Gastroesophageal sphincter (tissue), 4 donors: ENCODE measurements around the gene C1QL4. TPM values are rescaled to one million over a fixed set of nuclear protein-coding genes. Genes with fewer than 3 reads are reported as not detected.

Source experiments
- ATAC-seq: fragments of 150-250 bp; one replicate; pipeline ENCODE4 v1.9.1; 2016; ENCODE audit warnings: mild to moderate bottlenecking, moderate library complexity
- H3K27ac ChIP-seq, 4 donors: fragments of 200-600 bp; sonication (generic) in 3 of 4; 1 replicate in 3 of 4; 2 replicates in 1 of 4; pipeline ENCODE4 v1.5.1; 2016 to 2019
- H3K27me3 ChIP-seq: fragments of 200-600 bp; sonication (generic); one replicate; pipeline ENCODE4 v1.5.1; 2019
- H3K36me3 ChIP-seq, 2 donors: fragments of 200-600 bp; sonication (generic); one replicate each; pipeline ENCODE4 v1.5.1; 2019; ENCODE audit warnings: control low read depth in 1 of 2
- H3K4me1 ChIP-seq, 3 donors: fragments of 200-600 bp; sonication (generic); 1 replicate in 2 of 3; 2 replicates in 1 of 3; pipeline ENCODE4 v1.5.1; 2016 to 2019; ENCODE audit warnings: control low read depth in 2 of 3
- H3K4me3 ChIP-seq, 2 donors: fragments of 200-600 bp; sonication (generic); one replicate each; pipeline ENCODE4 v1.5.1; 2019; ENCODE audit warnings: mild to moderate bottlenecking in 1 of 2, moderate library complexity in 1 of 2
- H3K9me3 ChIP-seq, 3 donors: fragments of 200-600 bp; sonication (generic); one replicate each; pipeline ENCODE4 v1.5.1; 2017 to 2019; ENCODE audit warnings: control low read depth in 2 of 3
- CTCF ChIP-seq, 4 experiments: fragments of 200-600 bp in 2 of 4; fragments of 450-650 bp in 2 of 4; sonication (generic) in 1 of 4; IDR thresholded peaks; one replicate each; pipeline ENCODE4 v1.5.1; 2017 to 2019; ENCODE audit warnings: antibody characterized with exemption in 4 of 4, mild to moderate bottlenecking in 2 of 4, moderate library complexity in 2 of 4
- EP300 ChIP-seq: sonication (generic); formaldehyde crosslinking; IDR thresholded peaks from one replicate; pipeline ENCODE4 v1.6.1; 2017; ENCODE audit warnings: antibody characterized with exemption, mild to moderate bottlenecking
- POLR2A ChIP-seq, 2 donors: fragments of 450-650 bp; IDR thresholded peaks; one replicate each; pipeline ENCODE4 v1.6.1; 2017; ENCODE audit warnings: antibody characterized with exemption in 2 of 2, mild to moderate bottlenecking in 2 of 2, moderate library complexity in 1 of 2
- POLR2AphosphoS5 ChIP-seq: sonication (generic); formaldehyde crosslinking; IDR thresholded peaks from one replicate; pipeline ENCODE4 v1.6.1; 2017; ENCODE audit warnings: antibody characterized with exemption
- WGBS, 2 donors: methylation state at CpG; one replicate each; pipeline ENCODE4 v1.1.5; 2018; ENCODE audit warnings: low coverage in 1 of 2; 5-methylcytosine and 5-hydroxymethylcytosine counted together
- total RNA-seq, 4 donors: library from RNA; depleted of rRNA; stranded (reverse); fragments of >200 nt; gene quantifications; one replicate each; pipeline ENCODE4 v1.1.0, GENCODE V29; 2016

Gene C1QL4
- total RNA-seq, 4 donors from 2014 or later: not detected

- ATAC-seq: no peak
- Histone ChIP-seq H3K9me3 (no peaks in the 10 kb centered on the region), H3K4me1 (peaks cover 0 to 34% (median 13%) of the 10 kb centered on the region in 3 donors), H3K27ac (peak overlapping the region in 3 of 4 donors; percentile 21 to 60 (median 29)), H3K36me3 (peaks cover 0 to 5% of the 10 kb centered on the region in 2 donors), H3K4me3 (no peak overlapping the region), H3K27me3 (no peaks in the 10 kb centered on the region)
- no peak for TF ChIP-seq EP300
- TF ChIP-seq CTCF (IDR thresholded peaks at IDR 0.05): peak; percentile 10 to 42 (median 29)
- no peak for TF ChIP-seq POLR2AphosphoS5
- TF ChIP-seq POLR2A (IDR thresholded peaks at IDR 0.05): no peak
- WGBS, 2 donors: 27 to 38% methylated on average over 6 of the region's 6 CpGs
Measured at GRCh38 chr12:49369411-49370145, 32.6 kb upstream of the C1QL4 start.

DNA sequence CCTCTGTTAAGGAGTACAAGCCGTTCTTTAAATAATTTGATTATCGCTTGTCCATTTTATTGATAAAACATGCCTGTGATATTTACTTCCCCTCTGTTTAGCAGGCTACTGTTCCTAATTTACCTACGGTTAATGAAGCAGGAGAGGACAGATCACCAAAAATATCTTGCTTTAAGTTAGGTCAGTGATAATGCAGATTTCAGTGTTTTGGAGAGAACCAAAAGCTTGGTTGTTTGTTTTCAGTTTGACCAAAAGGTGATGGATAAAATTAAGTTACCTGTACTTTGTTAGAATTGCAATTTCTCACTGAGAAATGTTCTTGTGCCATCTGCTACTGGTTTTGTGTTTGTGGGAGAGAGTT is 31.2 kb upstream of the C1QL4 start:
- Histone ChIP-seq H3K4me3 (peak overlapping the region; percentile 64 to 90), H3K27me3 (no peaks in the 10 kb centered on the region), H3K4me1 (peaks cover 0 to 34% (median 13%) of the 10 kb centered on the region in 3 donors), H3K27ac (peak overlapping the region in 3 of 4 donors; percentile 94 to 98 (median 96)), H3K36me3 (peaks cover 0 to 3% of the 10 kb centered on the region in 2 donors), H3K9me3 (no peaks in the 10 kb centered on the region)
- 7 to 15% methylated on average over 3 of the region's 3 CpGs for WGBS, 2 donors
- no peak for TF ChIP-seq EP300
- no peak for TF ChIP-seq POLR2A (IDR thresholded peaks at IDR 0.05)
- TF ChIP-seq CTCF (IDR thresholded peaks at IDR 0.05): no peak
- TF ChIP-seq POLR2AphosphoS5: no peak
- no peak for ATAC-seq

- no peaks in the 10 kb centered on the region for H3K27me3 ChIP-seq
- H3K4me3 ChIP-seq: peak within 1 kb of the TSS; percentile 64 to 90
- peaks cover 0 to 34% (median 13%) of the 10 kb centered on the region in 3 donors for H3K4me1 ChIP-seq
- WGBS, 2 donors: 0 to 1% methylated on average over 15 to 20 of the region's 52 CpGs
- H3K27ac ChIP-seq: peak within 1 kb of the TSS; percentile 79 to 98 (median 95)
- no peak for TF ChIP-seq POLR2AphosphoS5
- no peak for TF ChIP-seq CTCF (IDR thresholded peaks at IDR 0.05)
- no peak for TF ChIP-seq POLR2A (IDR thresholded peaks at IDR 0.05)
- H3K9me3 ChIP-seq: no peaks in the 10 kb centered on the region
- ATAC-seq: no peak
- no peaks in the 10 kb centered on the region for H3K36me3 ChIP-seq
Measured at GRCh38 chr12:49367381-49368239, 30.6 kb upstream of the C1QL4 start, which contains the start of gene SPATS2. Gene SPATS2 (plus strand): TSS chr12:49367462. CDS start chr12:49461013, 93,551 bp downstream.

DNA sequence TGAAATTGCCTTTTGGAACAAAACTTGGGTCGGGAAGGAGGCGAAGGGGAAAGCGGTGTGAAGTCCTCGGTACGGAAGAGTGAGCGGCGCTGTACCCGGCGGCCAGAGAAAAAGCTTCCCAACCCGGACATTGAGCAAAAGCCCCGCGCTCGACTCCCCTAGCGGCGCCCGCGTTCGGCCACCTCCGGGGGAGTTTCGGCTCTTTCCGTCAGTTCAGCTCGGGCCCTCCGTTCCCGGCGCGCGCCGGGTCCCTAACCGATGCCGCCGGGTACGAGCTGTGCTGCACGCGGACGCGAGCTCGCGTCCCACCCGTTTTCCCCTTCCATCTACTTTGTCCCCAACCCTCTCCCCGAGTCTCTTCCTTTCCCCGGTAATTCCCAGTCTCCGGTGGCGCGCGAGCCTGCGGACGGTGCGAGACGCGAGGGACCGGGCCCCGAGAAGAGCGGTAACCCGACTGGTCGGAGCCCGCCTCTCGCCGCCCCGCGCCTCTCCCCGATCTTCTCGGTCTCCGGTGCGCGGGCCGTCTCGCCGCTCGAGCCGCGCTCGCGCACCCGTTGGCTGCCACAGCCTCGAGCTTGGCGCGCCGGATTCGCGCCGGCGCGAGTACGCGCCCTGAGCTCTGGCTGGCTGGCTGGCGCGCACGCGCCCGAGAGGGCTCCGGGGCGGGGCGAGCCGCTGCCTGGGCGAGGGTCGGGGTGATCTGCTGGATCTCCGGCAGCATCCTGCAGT is 29.8 kb upstream of the C1QL4 start:
- ATAC-seq: peak; percentile 95
- WGBS, 2 donors: no CpG with 5 or more reads among the region's 97 CpGs
- Histone ChIP-seq H3K9me3 (no peaks in the 10 kb centered on the region), H3K27me3 (no peaks in the 10 kb centered on the region), H3K4me1 (peaks cover 0 to 34% (median 13%) of the 10 kb centered on the region in 3 donors), H3K27ac (peak overlapping the region; percentile 79 to 98 (median 95)), H3K36me3 (no peaks in the 10 kb centered on the region), H3K4me3 (peak overlapping the region; percentile 64 to 90)
- TF ChIP-seq EP300: no peak
- TF ChIP-seq CTCF (IDR thresholded peaks at IDR 0.05): peak in 3 of 4 experiments; percentile 49 to 62 (median 52)
- peak; percentile 30 to 60 for TF ChIP-seq POLR2A (IDR thresholded peaks at IDR 0.05)
- TF ChIP-seq POLR2AphosphoS5: no peak
